B cell (primary cell): ENCODE data around the gene CNOT4. TPM values are rescaled to one million over a fixed set of nuclear protein-coding genes. Genes with fewer than 3 reads are reported as not detected.

Source experiments
- ATAC-seq: fragments of 200-7000 bp; cut with Tn5 transposase; one replicate; pipeline ENCODE4 v1.10.0; 2021; ENCODE audit warnings: low read depth, mild to moderate bottlenecking, moderate number of reproducible peaks, moderate library complexity
- CTCF ChIA-PET: fragments of 350-600 bp; sonication (Branson Sonifier 250); formaldehyde crosslinking; loops from one replicate; lab custom pipeline; 2021; ENCODE audit warnings: antibody characterized with exemption, inconsistent platforms; lab: Charles Lee
- POLR2A ChIA-PET: fragments of 350-600 bp; sonication (Branson Sonifier 250); formaldehyde crosslinking; loops from one replicate; lab custom pipeline; 2021; ENCODE audit warnings: antibody characterized with exemption; lab: Charles Lee
- DNase-seq: peaks from one replicate; pipeline ENCODE4 v3.0.0; 2013
- H2AFZ ChIP-seq: 2 replicates; pipeline ENCODE4 v1.6.1; 2012; ENCODE audit warnings: mild to moderate bottlenecking, low read depth, low read length; ENCODE audit not compliant: insufficient read depth, poor library complexity, severe bottlenecking
- H3K27ac ChIP-seq, 2 donors: 1 replicate in 1 of 2; 2 replicates in 1 of 2; pipeline ENCODE4 v1.5.1; 2012 to 2013; ENCODE audit warnings: low read length in 2 of 2, mild to moderate bottlenecking in 2 of 2, moderate library complexity in 1 of 2
- H3K27me3 ChIP-seq, 4 experiments: fragments of 200-600 bp in 1 of 4; sonication (generic) in 1 of 4; replicated peaks in 1 of 4; 1 replicate in 2 of 4; 2 replicates in 2 of 4; pipeline versions ENCODE4 v1.6.1 to v1.7.0; 2013 to 2016; ENCODE audit warnings: low read length in 3 of 4, mild to moderate bottlenecking in 2 of 4, mixed read lengths in 1 of 4, moderate library complexity in 1 of 4; ENCODE audit not compliant: insufficient read depth in 4 of 4, control insufficient read depth in 3 of 4; ENCODE audit errors: control extremely low read depth in 1 of 4
- H3K36me3 ChIP-seq, 2 experiments: replicated peaks in 1 of 2; 1 replicate in 1 of 2; 2 replicates in 1 of 2; pipeline versions ENCODE4 v1.6.1 to v1.7.1; 2013; ENCODE audit warnings: low read length in 1 of 2; ENCODE audit not compliant: insufficient read depth in 2 of 2, control insufficient read depth in 1 of 2; ENCODE audit errors: control extremely low read depth in 1 of 2, extremely low read depth in 1 of 2
- H3K4me1 ChIP-seq, 2 donors: fragments of 200-600 bp in 1 of 2; sonication (generic) in 1 of 2; 1 replicate in 1 of 2; 2 replicates in 1 of 2; pipeline versions ENCODE4 v1.5.1 to v1.6.1; 2013 to 2017; ENCODE audit warnings: low read length in 2 of 2; ENCODE audit not compliant: control insufficient read depth in 2 of 2, insufficient read depth in 2 of 2
- H3K4me2 ChIP-seq: replicated peaks from 2 replicates; pipeline ENCODE3; 2012; ENCODE audit warnings: mild to moderate bottlenecking, low read depth, low read length; ENCODE audit not compliant: poor library complexity, severe bottlenecking
- H3K4me3 ChIP-seq, 5 experiments: fragments of 200-600 bp in 1 of 5; sonication (generic) in 1 of 5; 1 replicate in 3 of 5; 2 replicates in 2 of 5; pipeline versions ENCODE4 v1.5.1 to v1.7.0; 2011 to 2016; ENCODE audit warnings: low read length in 4 of 5, mild to moderate bottlenecking in 4 of 5, low read depth in 2 of 5, control low read depth in 1 of 5, moderate library complexity in 1 of 5; ENCODE audit not compliant: insufficient read depth in 1 of 5; ENCODE audit errors: control extremely low read depth in 1 of 5, extremely low read depth in 1 of 5
- H3K79me2 ChIP-seq: fragments of 200-600 bp; sonication (generic); one replicate; pipeline ENCODE4 v1.6.0; 2016; ENCODE audit warnings: low read length; ENCODE audit not compliant: control insufficient read depth, insufficient read depth
- H3K9ac ChIP-seq: fragments of 200-600 bp; sonication (generic); 2 replicates; pipeline ENCODE4 v1.6.1; 2017; ENCODE audit warnings: mild to moderate bottlenecking, low read length, moderate library complexity
- H3K9me3 ChIP-seq, 3 donors: one replicate each; pipeline versions ENCODE4 v1.6.1 to v1.7.1; 2013; ENCODE audit warnings: low read length in 2 of 3; ENCODE audit not compliant: control insufficient read depth in 2 of 3, insufficient read depth in 1 of 3; ENCODE audit errors: control extremely low read depth in 1 of 3
- H4K20me1 ChIP-seq: 2 replicates; pipeline ENCODE4 v1.6.0; 2012; ENCODE audit warnings: mild to moderate bottlenecking, low read length; ENCODE audit not compliant: insufficient read depth, control insufficient read depth, poor library complexity, severe bottlenecking
- H3K27ac Mint-ChIP-seq: one replicate; pipeline ENCODE4 v1.8.0; 2021; ENCODE audit warnings: mixed read lengths
- H3K27me3 Mint-ChIP-seq: one replicate; pipeline ENCODE4 v1.8.0; 2021; ENCODE audit warnings: mixed read lengths
- H3K4me1 Mint-ChIP-seq: one replicate; pipeline ENCODE4 v1.8.0; 2021; ENCODE audit warnings: mixed read lengths
- H3K4me3 Mint-ChIP-seq: one replicate; pipeline ENCODE4 v1.8.0; 2021; ENCODE audit warnings: mixed read lengths
- H3K9me3 Mint-ChIP-seq: one replicate; pipeline ENCODE4 v1.8.0; 2022; ENCODE audit warnings: mixed read lengths; ENCODE audit not compliant: insufficient read depth
- EZH2 ChIP-seq: IDR thresholded peaks from 2 replicates; pipeline ENCODE4 v1.6.1; 2012; ENCODE audit warnings: borderline replicate concordance, low read depth, mild to moderate bottlenecking, moderate library complexity, low read length; ENCODE audit not compliant: insufficient read depth, poor library complexity, severe bottlenecking
- WGBS: methylation state at CpG from one replicate; pipeline ENCODE4 v1.1.5; 2013; ENCODE audit warnings: missing lambda C conversion rate; ENCODE audit not compliant: insufficient coverage; 5-methylcytosine and 5-hydroxymethylcytosine counted together
- intact Hi-C: fragments of 100-400 bp; cut with micrococcal nuclease; formaldehyde crosslinking; loops from one replicate; pipeline ENCODE4 v1.10.0; 2022
- polyA plus RNA-seq: library from polyadenylated mRNA; depleted of rRNA; stranded (reverse); fragments of >200 nt; gene quantifications from 2 replicates; pipeline ENCODE4 v1.2.3, GENCODE V29; 2012
- total RNA-seq, 2 donors: library from RNA; stranded (reverse); fragments of 120-200 nt in 1 of 2; gene quantifications; 1 replicate in 1 of 2; 2 replicates in 1 of 2; pipeline versions ENCODE4 v1.2.3 to v1.2.4, GENCODE V29; 2013 to 2022
- TF ChIP-seq, protein P1 (sequence below): fragments of 200-600 bp; IDR thresholded peaks from one replicate; pipeline ENCODE4 v1.8.0; 2022; ENCODE audit warnings: antibody characterized with exemption, mild to moderate bottlenecking

The CNOT4 gene
- total and polyA plus RNA-seq, 2 donors (not counting 1 experiment from before 2014, with no cell fraction given), result 9.8 to 52.1 TPM

DNA sequence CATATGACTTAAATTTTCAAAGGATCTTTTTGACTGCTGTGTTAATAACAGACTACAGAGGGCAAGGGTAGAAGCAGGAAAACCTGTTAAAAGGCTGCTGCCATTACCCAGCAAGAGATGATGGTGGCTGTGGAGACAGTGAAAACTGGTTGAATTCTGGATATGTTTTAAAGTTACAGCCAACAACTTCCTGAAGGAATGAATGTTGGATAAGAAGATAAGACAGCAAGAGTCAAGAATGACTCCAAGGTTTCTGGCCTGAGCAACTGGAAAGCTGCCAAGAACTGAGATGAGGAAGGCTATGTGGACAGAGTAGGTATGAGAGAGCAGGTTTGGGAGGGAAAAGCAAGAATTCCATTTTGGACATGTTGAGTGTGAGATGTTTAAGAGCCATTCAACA, 19.1 kb downstream of the CNOT4 start:
- H3K27ac ChIP-seq, result no peak overlapping the region
- ATAC-seq (no peak), DNase-seq (no peak)
- Mint-ChIP-seq H3K4me1 (peaks cover 17% of the 10 kb centered on the region), H3K27me3 (no peaks in the 10 kb centered on the region), H3K27ac (no peak overlapping the region), H3K4me3 (no peak overlapping the region), H3K9me3 (no peaks in the 10 kb centered on the region)
- peaks cover 94% of the 10 kb centered on the region for H3K79me2 ChIP-seq
- H4K20me1 ChIP-seq, result peaks cover 57% of the 10 kb centered on the region
- no peak overlapping the region for H3K4me2 ChIP-seq
- H3K4me3 ChIP-seq, result no peak overlapping the region
- POLR2A ChIA-PET, result no interaction called here
- peaks cover 6% of the 10 kb centered on the region in 2 experiments for H3K36me3 ChIP-seq
- H3K9me3 ChIP-seq, result no peaks in the 10 kb centered on the region
- no peak overlapping the region for H2AFZ ChIP-seq
- intact Hi-C loops, result no loop called here
- no peak overlapping the region for H3K9ac ChIP-seq
- CTCF ChIA-PET, result no interaction called here
- H3K27me3 ChIP-seq, result no peaks in the 10 kb centered on the region
- no peak for TF ChIP-seq EZH2
- TF ChIP-seq, protein P1, sequence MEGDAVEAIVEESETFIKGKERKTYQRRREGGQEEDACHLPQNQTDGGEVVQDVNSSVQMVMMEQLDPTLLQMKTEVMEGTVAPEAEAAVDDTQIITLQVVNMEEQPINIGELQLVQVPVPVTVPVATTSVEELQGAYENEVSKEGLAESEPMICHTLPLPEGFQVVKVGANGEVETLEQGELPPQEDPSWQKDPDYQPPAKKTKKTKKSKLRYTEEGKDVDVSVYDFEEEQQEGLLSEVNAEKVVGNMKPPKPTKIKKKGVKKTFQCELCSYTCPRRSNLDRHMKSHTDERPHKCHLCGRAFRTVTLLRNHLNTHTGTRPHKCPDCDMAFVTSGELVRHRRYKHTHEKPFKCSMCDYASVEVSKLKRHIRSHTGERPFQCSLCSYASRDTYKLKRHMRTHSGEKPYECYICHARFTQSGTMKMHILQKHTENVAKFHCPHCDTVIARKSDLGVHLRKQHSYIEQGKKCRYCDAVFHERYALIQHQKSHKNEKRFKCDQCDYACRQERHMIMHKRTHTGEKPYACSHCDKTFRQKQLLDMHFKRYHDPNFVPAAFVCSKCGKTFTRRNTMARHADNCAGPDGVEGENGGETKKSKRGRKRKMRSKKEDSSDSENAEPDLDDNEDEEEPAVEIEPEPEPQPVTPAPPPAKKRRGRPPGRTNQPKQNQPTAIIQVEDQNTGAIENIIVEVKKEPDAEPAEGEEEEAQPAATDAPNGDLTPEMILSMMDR, result no peak
- H3K4me1 ChIP-seq, result no peaks in the 10 kb centered on the region

DNA sequence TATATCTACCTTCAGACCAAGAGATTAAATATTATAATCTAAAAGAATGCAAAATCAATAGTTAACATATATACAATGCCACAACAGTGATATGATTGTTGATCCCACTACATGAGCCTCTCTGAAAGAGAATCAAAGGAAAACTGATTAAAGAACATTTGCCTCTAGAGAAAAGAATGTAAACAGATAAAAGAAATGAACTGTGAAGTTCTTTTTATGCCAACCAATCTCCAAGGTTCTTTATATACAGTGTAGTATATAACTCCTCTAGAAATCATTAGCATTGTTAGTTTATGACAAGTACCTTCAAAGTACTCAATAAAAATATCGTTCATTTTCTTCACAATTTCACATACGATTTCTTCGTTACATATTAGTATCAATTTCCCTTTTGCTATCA, 20.1 kb downstream of the CNOT4 start:
- Histone ChIP-seq H3K9me3 (no peaks in the 10 kb centered on the region), H2AFZ (no peak overlapping the region), H3K9ac (no peak overlapping the region), H3K36me3 (peaks cover 6% of the 10 kb centered on the region in 2 experiments), H3K4me3 (no peak overlapping the region), H3K27ac (no peak overlapping the region), H3K4me1 (no peaks in the 10 kb centered on the region), H4K20me1 (peaks cover 48% of the 10 kb centered on the region), H3K79me2 (peaks cover 93% of the 10 kb centered on the region), H3K4me2 (no peak overlapping the region), H3K27me3 (no peaks in the 10 kb centered on the region)
- ATAC-seq (no peak), DNase-seq (no peak)
- Mint-ChIP-seq H3K27me3 (no peaks in the 10 kb centered on the region), H3K4me3 (no peak overlapping the region), H3K27ac (no peak overlapping the region), H3K4me1 (peaks cover 22% of the 10 kb centered on the region), H3K9me3 (no peaks in the 10 kb centered on the region)
- TF ChIP-seq, protein P1, result no peak
- no peak for TF ChIP-seq EZH2
- ChIA-PET CTCF (no interaction called here), POLR2A (no interaction called here)
- WGBS, result no CpG with 5 or more reads among the region's 3 CpGs
- intact Hi-C loops, result no loop called here
